Posterior cingulate gyrus (tissue), 11 donors: ENCODE measurements around the gene PHF5A.

Experiments
- DNase-seq, 10 donors: peaks; one replicate each; pipeline versions ENCODE4 v3.0.0 to v3.0.0-alpha.2; 2020 to 2021; ENCODE audit warnings: mixed read lengths in 3 of 10
- intact Hi-C: fragments of 100-400 bp; cut with DNase I; formaldehyde crosslinking; loops from one replicate; pipeline ENCODE4 v1.15.1; 2023

Gene PHF5A

GRCh38 chr22:41468381-41469217, at the start of gene PHF5A, which contains the start of gene ACO2:
Gene PHF5A, minus strand, starts transcription at chr22:41468692. Its CDS starts 39 bp downstream, at chr22:41468653.
Gene ACO2, plus strand, starts transcription at chr22:41469117. Its CDS starts 30 bp downstream, at chr22:41469147.
- intact Hi-C loops = loop anchor here (1.0 to 10.0 kb wide), 2 partner anchors 20 to 46 kb away; no protein-coding TSS in a partner anchor
- peak; percentile 95 to 100 (median 98) for DNase-seq

- no peak for DNase-seq
- intact Hi-C loops = loop anchor here (5.0 to 10.0 kb wide), 2 partner anchors 36 to 53 kb away; partner anchors contain the start of genes ACO2 and PHF5A
Observed at GRCh38 chr22:41518048-41518347, 49.5 kb upstream of the PHF5A start.

GRCh38 chr22:41517172-41518047, 48.9 kb upstream of the PHF5A start:
- intact Hi-C loops = loop anchor here (1.0 to 10.0 kb wide), 3 partner anchors 35 to 114 kb away; partner anchors contain the start of genes ACO2 and PHF5A
- DNase-seq = peak; percentile 64 to 97 (median 90)

GRCh38 chr22:41516462-41516861, 48.0 kb upstream of the PHF5A start:
- no peak for DNase-seq
- intact Hi-C loops = loop anchor here (5.0 to 10.0 kb wide), 2 partner anchors 34 to 52 kb away; partner anchors contain the start of genes ACO2 and PHF5A

GRCh38 chr22:41513391-41513790, 44.9 kb upstream of the PHF5A start:
- peak in 8 of 10 donors; percentile 54 to 95 (median 70) for DNase-seq
- intact Hi-C loops = loop anchor here (10.0 kb wide), 1 partner anchor 49 kb away; the partner anchor contains the start of genes ACO2 and PHF5A

- intact Hi-C loops = loop anchor here (10.0 kb wide), 1 partner anchor 48 kb away; the partner anchor contains the start of genes ACO2 and PHF5A
- peak in 1 of 10 donors; percentile 49 for DNase-seq
Observed at GRCh38 chr22:41512421-41513194, 44.1 kb upstream of the PHF5A start.

- intact Hi-C loops = loop anchor here (10.0 kb wide), 1 partner anchor 47 kb away; the partner anchor contains the start of genes ACO2 and PHF5A
- DNase-seq = peak in 1 of 10 donors; percentile 62
Observed at GRCh38 chr22:41511521-41511968, 43.1 kb upstream of the PHF5A start.

- intact Hi-C loops = loop anchor here (2.0 kb wide), 1 partner anchor 106 kb away; no protein-coding TSS in a partner anchor
- peak; percentile 70 to 97 (median 82) for DNase-seq
Observed at GRCh38 chr22:41508770-41509170, 40.3 kb upstream of the PHF5A start.

GRCh38 chr22:41507330-41508063, 39.0 kb upstream of the PHF5A start:
- peak in 2 of 10 donors; percentile 71 to 73 for DNase-seq
- intact Hi-C loops = loop anchor here (2.0 kb wide), 1 partner anchor 105 kb away; no protein-coding TSS in a partner anchor

GRCh38 chr22:41505511-41506220, 37.2 kb upstream of the PHF5A start:
- intact Hi-C loops = no loop called here
- no peak for DNase-seq

GRCh38 chr22:41504816-41505215, 36.3 kb upstream of the PHF5A start:
- intact Hi-C loops = no loop called here
- DNase-seq = peak in 1 of 10 donors; percentile 33

GRCh38 chr22:41504397-41504796, 35.9 kb upstream of the PHF5A start:
- peak in 8 of 10 donors; percentile 54 to 95 (median 79) for DNase-seq
- intact Hi-C loops = no loop called here

- peak in 1 of 10 donors; percentile 75 for DNase-seq
- intact Hi-C loops = no loop called here
Observed at GRCh38 chr22:41501209-41501608, 32.7 kb upstream of the PHF5A start.

GRCh38 chr22:41500303-41500702, 31.8 kb upstream of the PHF5A start:
- intact Hi-C loops = no loop called here
- peak in 2 of 10 donors; percentile 12 to 19 for DNase-seq

- DNase-seq = peak in 2 of 10 donors; percentile 44
- intact Hi-C loops = no loop called here
Observed at GRCh38 chr22:41499624-41500280, 31.3 kb upstream of the PHF5A start.

- intact Hi-C loops = no loop called here
- peak in 2 of 10 donors; percentile 1 to 17 for DNase-seq
Observed at GRCh38 chr22:41498303-41498835, 29.9 kb upstream of the PHF5A start.

- DNase-seq = no peak
- intact Hi-C loops = no loop called here
Observed at GRCh38 chr22:41491374-41492100, 23.0 kb upstream of the PHF5A start.
